GM21576 (cell line): ENCODE measurements around the gene MYH7B.

ENCODE experiments used
- ATAC-seq: cut with Tn5 transposase; IDR thresholded peaks from one replicate; pipeline ENCODE4 v1.9.1; 2021; ENCODE audit warnings: mild to moderate bottlenecking, moderate library complexity; ENCODE audit not compliant: unreplicated experiment

MYH7B gene

DNA sequence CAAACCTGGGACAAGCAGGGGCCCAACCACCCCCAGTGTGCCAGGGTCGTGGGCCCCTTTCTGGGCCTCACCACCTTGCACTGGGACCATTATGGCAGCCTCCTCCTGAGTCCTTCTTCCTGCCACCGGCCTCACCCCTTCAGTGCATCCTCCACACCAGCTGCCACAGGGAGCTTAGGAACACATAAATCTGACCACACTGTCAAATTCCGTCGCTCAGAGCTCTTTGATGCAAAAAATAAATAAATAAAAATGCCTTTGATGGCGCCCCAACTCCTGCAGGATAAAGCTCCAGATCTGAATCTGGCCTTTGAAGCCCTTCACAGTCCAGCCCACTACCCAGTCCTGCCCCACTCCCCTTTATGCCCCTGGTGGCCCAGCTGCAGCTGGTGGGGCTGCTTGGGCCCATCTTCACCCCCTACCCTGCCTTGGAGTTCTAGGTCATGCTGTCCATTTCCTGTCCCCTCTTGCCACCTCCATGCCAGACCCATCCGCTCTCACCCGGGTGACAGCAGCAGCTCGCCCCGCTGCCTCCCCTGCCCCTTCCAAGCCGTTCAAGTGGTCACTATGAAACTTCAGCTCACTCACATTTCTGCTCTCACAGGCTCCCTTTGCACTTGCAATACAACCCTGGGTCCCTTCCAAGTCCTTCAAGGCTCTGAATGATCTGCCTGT is 16.0 kb downstream of the MYH7B start:
- ATAC-seq = no peak

DNA sequence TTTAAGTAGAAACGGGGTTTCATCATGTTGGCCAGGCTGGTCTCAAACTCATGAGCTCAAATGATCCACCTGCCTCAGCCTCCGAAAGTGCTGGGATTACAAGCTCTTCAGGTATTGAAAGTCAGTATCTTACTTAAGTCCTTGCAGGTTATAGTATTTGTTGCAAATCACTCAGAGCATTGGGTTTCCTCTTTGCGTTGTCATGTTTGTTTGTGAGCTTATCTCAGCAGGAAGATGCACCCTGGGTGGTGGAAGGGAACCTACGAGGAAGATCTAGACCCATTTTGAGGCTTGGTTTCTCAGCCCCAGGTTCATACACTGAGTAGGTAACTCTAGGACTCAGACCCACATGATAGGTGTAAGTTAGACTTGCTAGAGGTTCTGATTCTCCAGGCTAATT is 18.6 kb downstream of the MYH7B start:
- no peak for ATAC-seq

DNA sequence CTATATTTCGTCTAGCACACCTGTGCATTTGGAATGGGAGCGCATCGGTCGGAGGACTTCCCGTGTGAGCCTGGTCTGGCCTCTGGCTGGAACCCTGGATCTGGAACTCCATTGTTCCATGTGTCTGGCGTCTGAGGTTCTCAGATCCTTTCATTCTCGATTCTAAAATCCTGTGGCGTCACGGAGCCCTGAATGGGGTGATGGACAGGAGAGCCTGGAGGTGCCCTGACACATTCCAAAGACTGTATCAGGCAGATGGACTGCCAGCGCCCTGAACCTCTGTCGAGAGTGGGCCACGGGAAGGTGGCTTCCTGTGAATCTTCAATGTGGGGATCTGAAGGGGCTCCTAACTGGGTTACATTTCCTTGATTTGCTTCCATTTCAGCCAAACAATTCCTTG is 20.6 kb downstream of the MYH7B start:
- ATAC-seq = no peak

DNA sequence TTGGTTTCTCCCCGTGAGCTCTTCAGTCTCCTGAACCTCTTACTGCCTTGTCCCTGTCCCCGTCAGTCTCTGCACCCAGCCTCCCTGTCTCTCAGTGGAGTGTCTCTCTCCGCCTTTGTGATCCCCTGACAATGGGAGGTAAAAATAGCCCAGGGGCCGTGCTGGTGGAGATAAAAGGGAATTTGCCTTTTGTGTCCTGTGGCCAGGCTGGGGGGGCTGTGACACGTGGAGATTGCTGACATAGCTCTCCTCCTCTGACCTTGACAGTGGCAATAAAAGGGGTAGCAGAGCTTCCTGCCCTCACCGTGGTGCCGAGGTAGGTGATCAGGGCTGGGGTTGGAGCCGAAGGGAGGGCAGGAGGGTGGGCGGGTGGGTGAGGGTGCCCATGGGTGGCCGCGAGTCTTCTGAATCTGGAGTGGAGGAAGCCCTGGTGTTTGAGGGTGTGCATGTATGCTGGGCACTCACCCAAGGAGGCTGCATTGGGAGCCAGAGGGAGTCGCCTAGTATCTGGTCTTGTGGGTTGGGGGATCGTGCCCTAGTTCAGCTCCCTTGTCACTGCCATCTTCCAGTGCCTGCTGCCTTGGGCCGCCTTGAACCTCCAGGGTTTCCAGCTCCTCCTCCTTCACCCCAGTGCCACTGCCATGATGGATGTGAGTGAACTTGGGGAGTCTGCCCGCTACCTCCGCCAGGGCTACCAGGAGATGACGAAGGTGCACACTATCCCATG is 21.9 kb downstream of the MYH7B start:
- ATAC-seq = no peak

DNA sequence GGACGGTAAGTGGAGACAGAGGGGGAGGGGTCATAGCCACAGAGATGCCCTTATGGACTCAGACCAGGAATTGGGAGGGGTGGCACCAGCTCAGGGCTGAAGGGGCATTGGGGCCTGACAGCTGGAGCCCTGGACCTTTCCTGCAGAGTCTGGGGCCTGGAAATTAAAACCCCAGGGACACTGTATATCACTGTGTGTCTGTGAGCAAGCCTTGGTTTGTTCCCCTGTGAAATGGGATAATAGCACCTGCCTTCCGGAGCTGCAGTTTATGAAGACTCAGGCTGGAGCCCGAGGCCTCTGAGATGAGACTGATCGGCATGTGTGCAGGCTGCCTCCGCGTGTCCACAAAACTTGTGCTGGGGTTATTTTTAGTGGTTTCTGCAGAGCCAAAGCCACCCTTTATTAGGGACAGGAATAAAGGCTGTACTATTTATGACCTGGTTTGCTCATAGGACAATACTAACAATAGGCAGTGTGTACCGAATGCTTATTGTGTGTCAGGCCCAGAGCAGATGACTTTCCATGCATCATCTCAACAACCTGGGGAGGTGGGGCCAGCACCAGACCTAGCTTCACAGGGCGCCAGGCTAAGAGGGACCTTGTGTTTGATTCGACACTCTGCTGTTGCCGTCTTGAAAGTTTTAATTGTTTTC is 22.6 kb downstream of the MYH7B start:
- no peak for ATAC-seq

DNA sequence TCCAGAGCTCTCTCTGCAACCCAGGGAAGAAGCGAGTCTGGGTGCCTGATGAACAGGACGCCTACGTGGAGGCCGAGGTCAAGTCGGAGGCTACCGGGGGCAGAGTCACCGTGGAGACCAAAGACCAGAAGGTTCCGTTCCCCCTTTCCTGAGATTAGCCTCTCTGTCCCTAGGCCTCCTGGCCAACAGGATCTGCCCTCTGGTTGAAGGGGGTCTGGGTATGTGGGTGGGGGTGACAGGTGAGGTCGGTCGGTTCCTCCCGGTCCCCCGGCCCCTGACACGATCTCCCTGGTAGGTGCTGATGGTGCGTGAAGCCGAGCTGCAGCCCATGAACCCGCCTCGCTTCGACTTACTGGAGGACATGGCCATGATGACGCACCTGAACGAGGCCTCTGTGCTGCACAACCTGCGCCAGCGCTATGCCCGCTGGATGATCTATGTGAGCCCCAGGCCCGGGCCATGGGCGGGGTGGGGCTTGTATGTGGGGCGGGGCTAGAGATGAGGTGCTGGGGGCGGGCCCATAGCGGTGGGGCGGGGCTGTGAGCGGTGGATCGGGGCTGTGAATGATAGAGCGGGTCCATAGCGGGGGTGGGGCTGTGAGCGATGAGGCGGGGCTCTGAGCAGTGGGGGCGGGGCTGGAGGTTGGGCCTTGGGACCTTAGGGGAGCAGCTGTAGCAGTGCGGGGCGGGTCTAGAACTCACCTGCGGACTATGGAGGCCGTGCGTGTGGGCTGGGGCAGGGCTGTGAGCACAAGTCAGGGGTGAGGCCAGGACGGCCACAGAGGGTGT is 23.9 kb downstream of the MYH7B start:
- no peak for ATAC-seq

DNA sequence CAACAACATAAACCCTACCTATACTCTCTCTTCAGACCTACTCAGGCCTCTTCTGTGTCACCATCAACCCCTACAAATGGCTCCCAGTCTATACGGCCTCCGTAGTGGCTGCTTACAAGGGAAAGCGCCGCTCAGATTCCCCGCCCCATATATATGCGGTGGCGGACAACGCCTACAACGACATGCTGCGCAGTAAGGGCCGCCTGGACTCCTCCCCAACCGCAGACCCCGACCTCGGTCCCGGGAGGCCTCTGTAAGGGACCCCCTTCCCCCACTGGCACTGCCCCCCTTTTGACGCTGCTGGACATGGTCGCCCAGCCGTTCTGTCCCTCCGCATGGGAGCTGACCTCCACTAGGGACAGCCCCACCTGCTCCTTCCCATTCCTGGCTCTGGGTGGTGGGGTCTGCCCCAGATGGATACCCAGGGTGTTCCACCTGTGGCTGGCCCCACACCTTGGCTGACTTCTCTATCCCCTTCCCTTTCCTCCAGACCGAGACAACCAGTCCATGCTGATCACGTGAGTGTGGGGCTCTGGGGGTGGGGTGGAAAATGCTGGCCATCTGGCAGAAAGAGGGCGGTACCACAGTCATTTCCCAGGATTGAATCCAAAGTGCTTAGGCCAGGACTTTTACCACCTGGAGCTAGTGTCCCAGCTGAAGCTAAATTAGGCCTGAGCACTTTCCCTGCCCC is 25.0 kb downstream of the MYH7B start:
- no peak for ATAC-seq

DNA sequence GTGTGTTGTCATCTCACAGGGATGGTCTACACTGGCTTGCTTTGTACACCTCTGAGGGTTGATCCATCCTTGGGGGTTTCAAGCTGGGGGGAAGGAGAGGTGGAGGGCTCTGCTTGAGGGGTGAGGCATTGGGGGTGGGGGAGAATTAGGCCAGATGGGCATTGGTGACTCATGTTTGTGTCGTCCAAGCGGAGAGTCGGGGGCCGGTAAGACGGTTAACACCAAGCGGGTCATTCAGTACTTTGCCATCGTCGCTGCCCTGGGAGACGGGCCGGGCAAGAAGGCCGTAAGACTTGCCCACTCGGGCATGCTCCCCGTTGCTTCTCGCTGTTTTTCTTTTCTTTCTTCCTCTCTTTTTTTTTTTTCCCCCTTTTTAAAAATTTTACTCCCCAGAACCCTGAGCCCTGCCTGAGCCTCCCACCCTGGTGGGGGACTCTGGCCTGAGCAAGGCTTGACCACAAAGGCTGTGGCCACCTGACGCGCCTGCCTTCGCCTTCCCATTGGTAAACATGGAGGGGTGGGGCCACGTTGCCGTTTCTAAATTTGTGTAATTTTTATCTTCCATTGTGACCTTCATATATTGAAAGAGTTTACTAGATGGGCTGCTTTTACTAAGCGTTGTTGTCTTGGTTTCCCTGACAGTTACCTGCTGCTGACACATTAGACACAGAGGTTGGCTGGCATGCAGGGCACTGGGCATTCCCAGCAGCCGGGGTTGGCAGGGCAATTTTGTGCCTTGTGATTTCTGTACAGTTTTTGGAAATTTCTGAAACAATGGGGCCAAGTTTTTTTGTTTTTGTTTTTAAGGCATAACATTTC is 26.8 kb downstream of the MYH7B start:
- ATAC-seq = no peak

DNA sequence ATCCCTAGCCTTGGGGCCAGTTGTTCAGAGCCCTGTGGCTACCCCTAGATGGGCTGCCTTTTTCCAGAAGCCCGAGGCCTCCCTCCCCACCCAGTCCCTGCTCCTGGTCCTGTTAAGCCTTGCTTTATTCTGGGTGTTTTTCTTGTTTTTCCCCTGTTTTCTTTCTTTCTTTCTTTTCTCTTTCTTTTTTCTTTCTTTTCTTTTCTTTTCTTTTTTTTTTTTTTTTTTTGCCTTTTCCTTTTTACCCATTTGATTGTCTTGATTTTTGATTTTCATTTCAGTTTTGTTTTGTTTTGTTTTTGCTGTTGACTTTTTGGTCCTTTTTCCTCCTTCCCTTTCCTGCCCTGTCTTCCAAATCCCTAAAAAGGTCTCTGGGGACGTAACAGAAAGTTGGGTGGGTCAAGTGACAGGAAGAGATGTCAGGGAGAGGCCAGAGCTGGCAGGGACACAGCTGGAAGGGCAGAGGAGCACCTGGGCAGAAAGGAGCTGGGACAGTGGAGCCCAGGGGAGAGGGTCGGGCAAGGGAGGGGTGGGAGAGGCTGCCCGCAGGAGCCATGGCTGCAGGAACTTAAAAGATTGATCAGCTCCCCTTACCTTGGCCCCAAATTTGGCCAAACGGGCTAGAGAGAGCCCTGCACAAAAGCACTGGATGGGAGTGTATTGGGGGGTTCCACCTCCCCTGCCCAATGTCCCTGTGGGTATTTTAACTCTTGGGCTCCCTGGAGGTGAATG is 27.6 kb downstream of the MYH7B start:
- no peak for ATAC-seq

DNA sequence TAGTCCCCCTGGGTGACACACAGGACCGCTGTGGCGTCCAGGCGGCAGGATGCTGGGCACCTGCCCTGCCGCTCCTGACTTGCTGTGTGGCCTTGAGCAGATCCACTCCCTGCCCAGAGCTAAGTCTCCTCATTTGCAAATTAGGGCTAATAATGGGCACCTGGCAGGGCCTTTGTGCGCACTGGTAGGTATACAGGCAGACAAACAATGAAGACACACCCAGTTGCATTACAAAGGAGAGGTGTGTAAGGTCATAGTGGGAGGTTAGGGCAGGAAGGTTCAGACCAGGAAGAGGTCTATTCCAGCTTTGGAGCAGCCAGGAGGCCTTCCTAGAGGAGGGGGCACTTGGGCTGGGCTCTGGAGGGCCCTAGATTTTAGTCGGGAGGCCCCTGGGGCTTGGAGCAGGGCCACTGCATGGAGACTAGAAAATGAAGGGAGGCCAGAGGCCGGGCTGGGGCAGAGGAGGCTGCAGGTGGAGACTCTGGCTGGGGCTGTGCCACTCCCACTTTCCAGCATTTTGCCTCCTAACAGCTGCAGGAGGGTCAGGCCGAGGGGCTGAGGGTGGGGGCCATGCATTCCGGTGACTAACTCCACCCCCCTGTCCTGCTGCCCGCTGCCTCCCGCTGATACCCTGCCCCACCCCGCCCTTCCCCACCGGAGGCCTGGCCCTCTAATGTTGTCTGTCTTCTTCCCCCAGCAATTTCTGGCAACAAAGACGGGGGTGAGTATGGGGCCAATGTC is 28.5 kb downstream of the MYH7B start:
- no peak for ATAC-seq

DNA sequence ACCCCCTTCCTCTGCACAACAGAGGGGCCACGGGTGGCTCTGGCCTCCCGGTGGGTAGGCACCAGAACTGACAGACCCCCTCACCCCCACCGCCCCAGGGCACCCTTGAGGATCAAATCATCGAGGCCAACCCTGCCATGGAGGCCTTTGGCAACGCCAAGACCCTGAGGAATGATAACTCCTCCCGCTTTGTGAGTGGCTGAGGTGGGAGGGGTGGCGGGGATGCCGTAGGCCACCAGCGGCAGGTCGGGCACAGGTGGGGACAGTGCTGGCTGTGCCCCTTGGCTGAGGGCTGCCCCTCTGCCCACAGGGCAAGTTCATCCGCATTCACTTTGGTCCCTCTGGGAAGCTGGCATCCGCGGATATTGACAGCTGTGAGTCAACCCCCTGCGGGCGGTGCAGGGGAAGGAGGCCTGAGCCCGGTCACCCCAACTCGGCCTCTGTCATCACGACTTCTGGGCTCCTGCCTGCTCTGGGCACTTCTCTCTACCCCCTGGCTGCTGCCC is 29.1 kb downstream of the MYH7B start:
- no peak for ATAC-seq

DNA sequence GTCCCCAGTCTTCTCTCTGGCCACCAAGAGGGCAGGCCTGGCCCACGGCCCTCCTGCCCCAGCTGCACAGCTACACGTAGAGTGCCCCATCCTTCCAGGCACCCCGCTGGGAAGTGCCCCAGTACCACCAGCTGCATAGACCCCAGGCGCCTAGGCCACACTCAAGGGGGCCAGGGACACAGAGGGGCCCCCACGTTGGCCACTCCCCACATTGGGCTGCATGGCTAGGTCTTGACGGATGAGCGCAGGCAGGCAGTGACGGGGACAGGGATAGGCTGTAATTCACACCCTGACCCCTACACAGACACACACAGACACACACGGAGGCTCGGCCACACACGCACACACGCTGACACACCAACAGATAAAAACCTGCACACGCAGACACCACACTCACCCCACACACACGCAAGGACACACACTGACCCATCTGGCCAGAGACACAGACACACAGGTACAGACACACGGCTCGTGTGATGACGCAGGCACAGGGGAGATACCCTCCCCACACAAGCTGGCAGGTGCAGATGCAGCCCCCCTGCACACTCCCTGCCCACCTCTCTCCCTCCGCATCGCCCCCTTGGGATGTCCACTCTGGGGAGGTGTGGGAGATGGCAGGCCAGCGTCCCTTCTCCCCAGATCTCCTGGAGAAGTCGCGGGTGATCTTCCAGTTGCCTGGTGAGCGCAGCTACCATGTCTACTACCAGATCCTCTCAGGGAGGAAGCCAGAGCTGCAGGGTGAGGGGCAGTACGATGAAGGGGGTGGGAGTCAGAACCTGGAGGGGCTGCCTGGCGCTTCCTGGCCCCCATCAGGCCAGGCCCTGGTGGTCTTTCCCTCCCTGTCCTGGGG is 30.0 kb downstream of the MYH7B start:
- no peak for ATAC-seq

DNA sequence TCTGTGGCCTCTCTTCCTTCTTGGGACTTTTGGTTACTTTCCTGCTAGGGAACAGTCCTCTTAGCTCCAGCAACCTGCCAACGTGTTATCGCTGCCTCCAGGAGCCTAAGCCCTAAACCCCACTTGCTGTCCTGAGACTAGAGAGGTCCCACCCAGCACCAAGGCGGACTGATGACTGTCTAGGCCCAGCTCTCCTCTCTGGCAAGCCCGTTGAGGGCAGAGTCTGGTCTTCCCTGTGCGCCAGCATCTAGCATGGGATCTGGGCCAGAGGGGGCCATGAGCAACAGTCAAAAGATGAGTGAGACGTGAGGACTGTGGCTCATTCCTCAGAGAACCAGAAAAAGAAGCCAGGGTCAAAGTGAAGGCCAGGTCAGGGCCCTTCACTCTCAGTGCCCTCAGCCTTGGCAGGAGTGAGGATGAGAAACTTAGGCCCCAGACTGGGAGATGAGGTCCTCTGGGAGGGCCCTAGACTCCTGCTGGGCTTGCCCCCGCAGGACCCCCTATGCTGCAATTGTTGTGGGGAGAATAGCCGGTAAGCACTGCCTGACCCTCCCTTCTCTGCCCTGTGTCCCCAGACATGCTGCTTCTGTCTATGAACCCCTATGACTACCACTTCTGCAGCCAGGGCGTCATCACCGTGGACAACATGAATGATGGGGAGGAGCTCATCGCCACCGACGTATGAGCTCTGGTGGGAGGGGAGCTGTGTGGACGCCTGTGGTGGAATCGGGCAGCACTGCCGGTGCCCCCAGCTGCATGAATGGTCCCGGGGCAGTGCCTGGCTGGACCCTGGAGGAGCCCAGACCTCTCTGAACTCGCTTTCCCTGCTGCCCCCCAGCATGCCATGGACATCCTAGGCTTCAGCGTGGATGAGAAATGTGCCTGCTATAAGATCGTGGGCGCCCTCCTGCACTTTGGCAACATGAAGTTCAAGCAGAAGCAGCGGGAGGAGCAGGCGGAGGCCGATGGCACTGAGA is 30.9 kb downstream of the MYH7B start:
- ATAC-seq = no peak

DNA sequence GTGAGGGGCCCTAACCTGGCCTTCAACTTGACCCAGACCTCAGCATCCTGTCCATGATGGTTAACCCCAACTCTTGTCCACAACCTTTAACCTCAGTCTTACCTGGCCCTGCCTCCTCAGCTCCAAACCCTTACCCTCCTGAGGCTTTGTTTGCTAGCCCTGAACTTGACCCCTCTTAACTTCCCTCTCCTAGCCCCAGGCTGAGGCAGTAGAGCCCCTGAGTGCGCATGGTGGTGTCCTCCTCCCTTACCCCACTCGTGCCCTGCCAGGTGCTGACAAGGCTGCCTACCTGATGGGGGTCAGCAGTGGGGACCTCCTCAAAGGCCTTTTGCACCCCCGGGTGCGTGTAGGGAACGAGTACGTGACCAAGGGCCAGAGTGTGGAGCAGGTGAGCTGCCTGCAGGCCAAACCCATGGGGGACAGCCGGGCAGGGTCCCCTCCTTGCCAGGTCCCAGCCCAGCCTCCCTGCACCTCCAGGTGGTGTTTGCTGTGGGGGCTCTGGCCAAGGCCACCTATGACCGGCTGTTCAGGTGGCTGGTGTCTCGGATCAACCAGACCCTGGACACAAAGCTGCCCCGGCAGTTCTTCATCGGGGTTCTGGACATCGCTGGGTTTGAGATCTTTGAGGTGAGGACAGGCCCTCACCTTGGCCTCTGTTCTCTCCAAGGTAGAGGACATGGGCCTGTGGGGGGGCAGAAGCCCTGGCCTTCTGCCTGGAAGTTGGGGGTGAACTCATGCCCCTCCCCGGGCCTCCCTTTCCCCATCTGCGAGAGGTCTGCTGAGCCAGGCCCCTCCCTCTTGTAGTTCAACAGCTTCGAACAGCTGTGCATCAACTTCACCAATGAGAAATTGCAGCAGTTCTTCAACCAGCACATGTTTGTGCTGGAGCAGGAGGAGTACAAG is 31.9 kb downstream of the MYH7B start:
- ATAC-seq = no peak

DNA sequence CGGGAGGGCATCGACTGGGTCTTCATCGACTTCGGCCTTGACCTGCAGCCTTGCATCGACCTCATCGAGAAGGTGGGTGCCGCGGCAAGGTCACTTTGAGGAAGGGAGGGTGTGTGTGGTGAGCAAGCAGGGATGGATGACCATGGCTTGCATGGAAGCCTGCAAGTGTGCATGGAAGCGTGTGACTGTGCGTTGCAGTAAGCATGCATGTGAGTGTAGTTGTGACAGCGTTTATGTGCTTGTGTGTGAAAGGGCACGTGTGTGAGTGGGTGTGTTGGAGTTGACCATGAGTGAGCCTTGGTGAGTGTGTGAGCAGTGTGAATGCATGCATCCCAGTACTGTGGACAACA is 32.5 kb downstream of the MYH7B start:
- ATAC-seq = no peak
